K562 (cell line): ENCODE data around the gene SLFN5. TPM values are rescaled to one million over a fixed set of nuclear protein-coding genes. Genes with fewer than 3 reads are reported as not detected.

Experiments
- ATAC-seq: fragments of 200-7000 bp; cut with Tn5 transposase; 3 replicates; pipeline ENCODE4 v1.9.1; 2020; ENCODE audit warnings: moderate library complexity
- BruUV-seq: library from RNA; stranded (reverse); fragments of 400-500 nt; replicated peaks from 2 replicates; lab custom pipeline; 2021; lab: Mats Ljungman, UMichigan
- CTCF ChIA-PET: fragments of 300-600 bp; formaldehyde crosslinking; extraction: SDS; loops from one replicate; lab custom pipeline; 2021; ENCODE audit warnings: low intra/inter-chr PET ratio; lab: Yijun Ruan, JAX
- POLR2A ChIA-PET: fragments of 300-600, 350-650 bp; sonication (Branson Sonifier 250); formaldehyde crosslinking; extraction: SDS; loops from one replicate; lab custom pipeline; 2021; ENCODE audit warnings: antibody characterized with exemption, inconsistent platforms; lab: Yijun Ruan, JAX
- DNase-seq, 4 experiments: peaks; one replicate each; pipeline versions ENCODE4 v3.0.0 to v3.0.0-alpha.2; 2011 to 2018; ENCODE audit warnings: low spot score in 3 of 4, mixed read lengths in 3 of 4; ENCODE audit errors: extremely low read depth in 1 of 4
- FAIRE-seq: peaks from 2 replicates; lab custom pipeline; 2011; peaks lifted over from hg19 to GRCh38; lab: Jason Lieb, UNC
- H2AFZ ChIP-seq: 2 replicates; pipeline ENCODE4 v1.6.0; 2011; ENCODE audit warnings: low read depth, low read length, control low read depth, inconsistent platforms
- H3K27ac ChIP-seq: fragments of 200-600 bp; 3 replicates; pipeline ENCODE4 v1.8.0; 2011; ENCODE audit warnings: low read depth, mild to moderate bottlenecking, control low read depth, inconsistent platforms, low read length, moderate library complexity, mixed read lengths; ENCODE audit errors: extremely low read depth
- H3K27me3 ChIP-seq, 2 experiments: fragments of 300-600 bp in 1 of 2; 2 replicates in 1 of 2; 3 replicates in 1 of 2; pipeline versions ENCODE4 v1.6.0 to v1.8.0; 2011; ENCODE audit warnings: inconsistent platforms in 2 of 2, low read length in 2 of 2, mild to moderate bottlenecking in 1 of 2, mixed read lengths in 1 of 2, moderate library complexity in 1 of 2; ENCODE audit not compliant: control insufficient read depth in 2 of 2, insufficient read depth in 2 of 2
- H3K36me3 ChIP-seq: fragments of 300-600 bp; 3 replicates; pipeline ENCODE4 v1.8.0; 2011; ENCODE audit warnings: mild to moderate bottlenecking, low read length, inconsistent platforms; ENCODE audit not compliant: control insufficient read depth, insufficient read depth
- H3K4me1 ChIP-seq, 2 experiments: fragments of 200-600 bp in 1 of 2; replicated peaks in 1 of 2; 2 replicates in 1 of 2; 3 replicates in 1 of 2; pipeline versions ENCODE4 v1.5.1 to v1.8.0; 2011; ENCODE audit warnings: inconsistent platforms in 2 of 2, low read length in 2 of 2, mild to moderate bottlenecking in 1 of 2, mixed read lengths in 1 of 2, moderate library complexity in 1 of 2; ENCODE audit not compliant: control insufficient read depth in 2 of 2, insufficient read depth in 2 of 2
- H3K4me2 ChIP-seq: 2 replicates; pipeline ENCODE4 v1.6.1; 2011; ENCODE audit warnings: low read length, control low read depth, inconsistent platforms, mixed read lengths; ENCODE audit not compliant: insufficient read depth
- H3K4me3 ChIP-seq: fragments of 200-600 bp; sonication (generic), shearing (Covaris generic); 2 replicates; pipeline ENCODE4 v1.5.1; 2016; ENCODE audit warnings: control low read depth, inconsistent platforms
- H3K79me2 ChIP-seq: fragments of 200-600 bp; 3 replicates; pipeline ENCODE4 v1.8.0; 2011; ENCODE audit warnings: low read length, inconsistent platforms; ENCODE audit not compliant: control insufficient read depth, insufficient read depth
- H3K9ac ChIP-seq, 2 experiments: 2 replicates each; pipeline versions ENCODE4 v1.6.0 to v1.6.1; 2011; ENCODE audit warnings: low read depth in 2 of 2, low read length in 2 of 2, control low read depth in 1 of 2, inconsistent platforms in 1 of 2, mild to moderate bottlenecking in 1 of 2, mixed read lengths in 1 of 2; ENCODE audit not compliant: insufficient read depth in 1 of 2
- H3K9me1 ChIP-seq: one replicate; pipeline ENCODE4 v1.6.0; 2011; ENCODE audit warnings: inconsistent platforms, mild to moderate bottlenecking, low read length, moderate library complexity; ENCODE audit not compliant: control insufficient read depth, insufficient read depth
- H3K9me3 ChIP-seq: replicated peaks from 2 replicates; pipeline ENCODE4 v1.5.1; 2011; ENCODE audit warnings: low read depth, low read length, inconsistent platforms; ENCODE audit not compliant: control insufficient read depth, insufficient read depth
- H4K20me1 ChIP-seq: replicated peaks from 2 replicates; pipeline ENCODE4 v1.6.1; 2011; ENCODE audit warnings: low read length, inconsistent platforms, mixed read lengths; ENCODE audit not compliant: control insufficient read depth, insufficient read depth
- DACH1 ChIP-seq: fragments of 450-650 bp; IDR thresholded peaks from 2 replicates; pipeline ENCODE4 v1.6.1; 2018; ENCODE audit not compliant: partially characterized antibody
- ERF ChIP-seq: fragments of 450-650 bp; formaldehyde crosslinking; IDR thresholded peaks from 2 replicates; pipeline ENCODE4 v1.4.0; 2020; ENCODE audit warnings: mild to moderate bottlenecking, mixed read lengths
- GTF2F1 ChIP-seq: IDR thresholded peaks from 2 replicates; pipeline ENCODE4 v1.6.1; 2011; ENCODE audit warnings: low read depth, low read length, improper control_type of control experiment
- JUN ChIP-seq, 2 experiments: sonication (generic) in 1 of 2; formaldehyde crosslinking in 1 of 2; IDR thresholded peaks; 2 replicates each; pipeline versions ENCODE4 v1.6.1 to v1.8.0; 2012 to 2022; ENCODE audit warnings: borderline replicate concordance in 2 of 2, mild to moderate bottlenecking in 2 of 2, improper control_type of control experiment in 1 of 2, low read depth in 1 of 2, low read length in 1 of 2, missing genetic modification reagents in 1 of 2
- NCOR1 ChIP-seq: fragments of 450-650 bp; IDR thresholded peaks from 2 replicates; pipeline ENCODE4 v1.6.1; 2016; ENCODE audit warnings: mild to moderate bottlenecking, moderate library complexity
- NFYB ChIP-seq: IDR thresholded peaks from 2 replicates; pipeline ENCODE4 v1.6.1; 2011; ENCODE audit warnings: mild to moderate bottlenecking, moderate library complexity; ENCODE audit not compliant: insufficient read length; ENCODE audit errors: extremely low read depth
- TAF9B ChIP-seq: fragments of 450-650 bp; IDR thresholded peaks from 2 replicates; pipeline ENCODE4 v1.6.1; 2018; ENCODE audit warnings: mild to moderate bottlenecking; ENCODE audit not compliant: partially characterized antibody
- XRCC3 ChIP-seq: fragments of 450-650 bp; IDR thresholded peaks from 2 replicates; pipeline ENCODE4 v1.6.1; 2017; ENCODE audit warnings: mild to moderate bottlenecking, moderate library complexity
- ZNF165 ChIP-seq: fragments of 250-450 bp; sonication (Bioruptor Pico); IDR thresholded peaks from 2 replicates; pipeline ENCODE4 v1.4.0; 2020; ENCODE audit warnings: borderline replicate concordance
- ZNF232 ChIP-seq: sonication (generic); formaldehyde crosslinking; IDR thresholded peaks from 2 replicates; pipeline ENCODE4 v1.8.0; 2022; ENCODE audit warnings: mild to moderate bottlenecking, missing genetic modification reagents
- ZNF57 ChIP-seq: fragments of 450-650 bp; formaldehyde crosslinking; IDR thresholded peaks from 2 replicates; pipeline ENCODE4 v1.4.0; 2020; ENCODE audit warnings: mild to moderate bottlenecking, moderate library complexity
- WGBS: fragments of 100-300 bp; shearing (Covaris generic); methylation state at CpG from one replicate; pipeline ENCODE4 v1.1.6; 2016; ENCODE audit warnings: low coverage, mixed read lengths; ENCODE audit not compliant: insufficient coverage; ENCODE audit errors: missing lambda C conversion rate; 5-methylcytosine and 5-hydroxymethylcytosine counted together
- in situ Hi-C: fragments of 300-500 bp; cut with MboI; formaldehyde crosslinking; loops from 4 replicates; pipeline ENCODE4 v1.15.0; 2018; ENCODE audit warnings: inconsistent platforms, mixed read lengths
- intact Hi-C: fragments of 100-400 bp; cut with micrococcal nuclease; formaldehyde crosslinking; loops from 2 replicates; pipeline ENCODE4 v1.14.2; 2022
- polyA plus RNA-seq, 8 experiments: library from polyadenylated mRNA; depleted of rRNA in 4 of 8; stranded (reverse) in 5 of 8; unstranded in 3 of 8; fragments of >200 nt; fragmentation: Nextera tagmentation in 2 of 8; fragmentation: Illumina TruSeq in 1 of 8; extraction: Ambion mirVana in 2 of 8; extraction: Trizol in 1 of 8; gene quantifications; 2 replicates each; pipeline versions ENCODE4 v1.2.1 to v1.2.3, GENCODE V29; 2011 to 2014; ENCODE audit warnings: inconsistent platforms in 1 of 8, missing spikeins in 1 of 8
- total RNA-seq, 7 experiments: library from RNA; depleted of rRNA in 6 of 7; stranded (reverse); fragments of >200 nt in 6 of 7; fragmentation: Illumina TruSeq in 2 of 7; extraction: Trizol in 2 of 7; gene quantifications; 2 replicates each; pipeline versions ENCODE4 v1.2.1 to v1.2.3, GENCODE V29; 2011 to 2021; ENCODE audit warnings: low replicate concordance in 1 of 7
- TF ChIP-seq, protein P1 (sequence below): sonication (generic); formaldehyde crosslinking; IDR thresholded peaks from 2 replicates; pipeline ENCODE4 v1.8.0; 2022; ENCODE audit warnings: mild to moderate bottlenecking, missing genetic modification reagents
- TF ChIP-seq, protein P2 (sequence below): sonication (generic); formaldehyde crosslinking; IDR thresholded peaks from 2 replicates; pipeline ENCODE4 v1.8.0; 2022; ENCODE audit warnings: mild to moderate bottlenecking, missing genetic modification reagents
- TF ChIP-seq, protein P3 (sequence below): fragments of 200-800 bp; sonication (Bioruptor generic); IDR thresholded peaks from 2 replicates; pipeline ENCODE4 v1.6.1; 2016; ENCODE audit warnings: missing genetic modification characterization, missing compliant biosample characterization
- TF ChIP-seq, protein P4 (sequence below): fragments of 250-450 bp; sonication (Bioruptor Pico); IDR thresholded peaks from 2 replicates; pipeline ENCODE4 v1.8.0; 2021; ENCODE audit warnings: moderate library complexity, mild to moderate bottlenecking, inconsistent platforms

SLFN5 gene
- total and polyA plus RNA-seq, 9 of the 15 experiments (the other 6 are each of a cell fraction or from before 2014, with no cell fraction given), result under 0.01 to 0.18 (median 0.04) TPM; not detected in 1

DNA sequence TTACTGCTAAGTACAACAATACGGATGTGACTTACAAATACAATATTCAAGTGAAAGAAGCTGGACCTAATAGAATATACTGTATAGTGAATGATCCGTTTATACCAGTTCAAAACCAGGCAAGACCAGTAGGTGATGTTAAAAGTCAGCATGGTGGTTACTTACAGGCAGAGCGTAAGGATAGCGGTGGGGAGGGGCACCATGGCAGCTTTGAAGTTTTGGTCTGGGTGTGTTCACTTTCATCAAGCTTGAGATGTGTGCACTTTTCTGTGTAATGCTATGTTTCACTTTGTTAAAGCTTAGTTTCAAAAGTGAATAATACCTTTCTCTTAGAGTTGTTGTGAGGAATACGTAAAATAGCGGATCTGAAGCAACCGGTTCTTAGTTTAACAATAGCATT, 32.1 kb upstream of the SLFN5 start (continued):
- TF ChIP-seq XRCC3, result no peak

DNA sequence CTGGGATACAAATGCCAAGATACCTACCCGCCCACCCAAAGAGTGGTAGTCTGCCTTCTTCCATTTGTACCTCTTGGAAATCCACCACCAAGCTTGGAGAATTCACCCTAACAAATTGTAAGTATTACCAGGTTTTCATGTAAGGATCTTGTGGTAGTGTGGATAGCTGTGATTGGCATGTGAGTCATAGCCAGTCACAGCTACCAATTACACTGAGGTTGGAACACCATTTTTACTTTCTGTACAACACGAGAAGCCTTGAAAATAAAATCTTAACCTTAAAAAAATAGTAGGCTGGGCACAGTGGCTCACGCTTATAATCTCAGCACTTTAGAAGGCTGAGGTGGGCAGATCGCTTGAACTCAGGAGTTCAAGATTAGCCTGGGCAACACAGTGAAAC, 30.2 kb upstream of the SLFN5 start:
- no peaks in the 10 kb centered on the region for H3K9me3 ChIP-seq
- DNase-seq, result no peak
- WGBS, result 0% methylated on average over 4 of the region's 4 CpGs
- CTCF ChIA-PET, result no interaction called here
- no peak overlapping the region for H3K4me3 ChIP-seq
- no peak overlapping the region for H2AFZ ChIP-seq
- BruUV-seq, result no TSS peak
- intact Hi-C loops, result no loop called here
- no peak overlapping the region for H3K4me2 ChIP-seq
- no peaks in the 10 kb centered on the region for H3K36me3 ChIP-seq
- H3K9me1 ChIP-seq, result no peaks in the 10 kb centered on the region
- H3K27ac ChIP-seq, result no peak overlapping the region
- POLR2A ChIA-PET, result interaction anchor here (0.6 to 0.9 kb wide), 2 partner anchors 9 to 124 kb away, joined by 4 to 5 read pairs; no protein-coding TSS in a partner anchor
- FAIRE-seq, result no peak
- in situ Hi-C loops, result no loop called here
- H4K20me1 ChIP-seq, result no peaks in the 10 kb centered on the region
- peaks cover 5 to 14% of the 10 kb centered on the region in 2 experiments; a peak in 2 of 5 replicates for H3K27me3 ChIP-seq
- ATAC-seq, result no peak
- H3K4me1 ChIP-seq, result no peaks in the 10 kb centered on the region
- H3K9ac ChIP-seq, result no peak overlapping the region
- no peaks in the 10 kb centered on the region for H3K79me2 ChIP-seq
- TF ChIP-seq, protein P1, sequence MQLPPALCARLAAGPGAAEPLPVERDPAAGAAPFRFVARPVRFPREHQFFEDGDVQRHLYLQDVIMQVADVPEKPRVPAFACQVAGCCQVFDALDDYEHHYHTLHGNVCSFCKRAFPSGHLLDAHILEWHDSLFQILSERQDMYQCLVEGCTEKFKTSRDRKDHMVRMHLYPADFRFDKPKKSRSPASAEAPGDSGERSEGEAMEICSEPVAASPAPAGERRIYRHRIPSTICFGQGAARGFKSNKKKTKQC (CRISPR knock-in tag), result no peak
- TF ChIP-seq, protein P2, sequence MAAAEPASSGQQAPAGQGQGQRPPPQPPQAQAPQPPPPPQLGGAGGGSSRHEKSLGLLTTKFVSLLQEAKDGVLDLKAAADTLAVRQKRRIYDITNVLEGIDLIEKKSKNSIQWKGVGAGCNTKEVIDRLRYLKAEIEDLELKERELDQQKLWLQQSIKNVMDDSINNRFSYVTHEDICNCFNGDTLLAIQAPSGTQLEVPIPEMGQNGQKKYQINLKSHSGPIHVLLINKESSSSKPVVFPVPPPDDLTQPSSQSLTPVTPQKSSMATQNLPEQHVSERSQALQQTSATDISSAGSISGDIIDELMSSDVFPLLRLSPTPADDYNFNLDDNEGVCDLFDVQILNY, result no peak
- TF ChIP-seq TAF9B (no peak), DACH1 (no peak), ZNF165 (CRISPR knock-in tag) (no peak), NCOR1 (no peak), ERF (CRISPR knock-in tag) (no peak), NFYB (no peak), ZNF232 (CRISPR knock-in tag) (no peak), ZNF57 (CRISPR knock-in tag) (no peak), JUN (IDR thresholded peaks at IDR 0.05; ENCODE audit: borderline replicate concordance, low read depth, low read length) (no peak), JUN (CRISPR knock-in tag; IDR thresholded peaks at IDR 0.05; ENCODE audit: borderline replicate concordance) (no peak), GTF2F1 (no peak)
- TF ChIP-seq, protein P3, sequence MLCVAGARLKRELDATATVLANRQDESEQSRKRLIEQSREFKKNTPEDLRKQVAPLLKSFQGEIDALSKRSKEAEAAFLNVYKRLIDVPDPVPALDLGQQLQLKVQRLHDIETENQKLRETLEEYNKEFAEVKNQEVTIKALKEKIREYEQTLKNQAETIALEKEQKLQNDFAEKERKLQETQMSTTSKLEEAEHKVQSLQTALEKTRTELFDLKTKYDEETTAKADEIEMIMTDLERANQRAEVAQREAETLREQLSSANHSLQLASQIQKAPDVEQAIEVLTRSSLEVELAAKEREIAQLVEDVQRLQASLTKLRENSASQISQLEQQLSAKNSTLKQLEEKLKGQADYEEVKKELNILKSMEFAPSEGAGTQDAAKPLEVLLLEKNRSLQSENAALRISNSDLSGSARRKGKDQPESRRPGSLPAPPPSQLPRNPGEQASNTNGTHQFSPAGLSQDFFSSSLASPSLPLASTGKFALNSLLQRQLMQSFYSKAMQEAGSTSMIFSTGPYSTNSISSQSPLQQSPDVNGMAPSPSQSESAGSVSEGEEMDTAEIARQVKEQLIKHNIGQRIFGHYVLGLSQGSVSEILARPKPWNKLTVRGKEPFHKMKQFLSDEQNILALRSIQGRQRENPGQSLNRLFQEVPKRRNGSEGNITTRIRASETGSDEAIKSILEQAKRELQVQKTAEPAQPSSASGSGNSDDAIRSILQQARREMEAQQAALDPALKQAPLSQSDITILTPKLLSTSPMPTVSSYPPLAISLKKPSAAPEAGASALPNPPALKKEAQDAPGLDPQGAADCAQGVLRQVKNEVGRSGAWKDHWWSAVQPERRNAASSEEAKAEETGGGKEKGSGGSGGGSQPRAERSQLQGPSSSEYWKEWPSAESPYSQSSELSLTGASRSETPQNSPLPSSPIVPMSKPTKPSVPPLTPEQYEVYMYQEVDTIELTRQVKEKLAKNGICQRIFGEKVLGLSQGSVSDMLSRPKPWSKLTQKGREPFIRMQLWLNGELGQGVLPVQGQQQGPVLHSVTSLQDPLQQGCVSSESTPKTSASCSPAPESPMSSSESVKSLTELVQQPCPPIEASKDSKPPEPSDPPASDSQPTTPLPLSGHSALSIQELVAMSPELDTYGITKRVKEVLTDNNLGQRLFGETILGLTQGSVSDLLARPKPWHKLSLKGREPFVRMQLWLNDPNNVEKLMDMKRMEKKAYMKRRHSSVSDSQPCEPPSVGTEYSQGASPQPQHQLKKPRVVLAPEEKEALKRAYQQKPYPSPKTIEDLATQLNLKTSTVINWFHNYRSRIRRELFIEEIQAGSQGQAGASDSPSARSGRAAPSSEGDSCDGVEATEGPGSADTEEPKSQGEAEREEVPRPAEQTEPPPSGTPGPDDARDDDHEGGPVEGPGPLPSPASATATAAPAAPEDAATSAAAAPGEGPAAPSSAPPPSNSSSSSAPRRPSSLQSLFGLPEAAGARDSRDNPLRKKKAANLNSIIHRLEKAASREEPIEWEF, result no peak
- TF ChIP-seq, protein P4, sequence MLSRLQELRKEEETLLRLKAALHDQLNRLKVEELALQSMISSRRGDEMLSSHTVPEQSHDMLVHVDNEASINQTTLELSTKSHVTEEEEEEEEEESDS (CRISPR knock-in tag), result no peak
